Activated CD4-positive, CD25-positive, alpha-beta regulatory T cell treated with anti-CD3 and anti-CD28 coated beads, Interleukin-2, amount 50 U/mL, for 72 hours (primary cell): ENCODE measurements around the gene PICALM.
"Not testable (repeated sequence)": the region's sequence is repeated elsewhere in the genome, so short reads cannot be mapped to it uniquely, and the experiment has no call there.

Experiments used
- DNase-seq: peaks from one replicate; pipeline ENCODE4 v3.0.0; 2021

The PICALM gene

DNA sequence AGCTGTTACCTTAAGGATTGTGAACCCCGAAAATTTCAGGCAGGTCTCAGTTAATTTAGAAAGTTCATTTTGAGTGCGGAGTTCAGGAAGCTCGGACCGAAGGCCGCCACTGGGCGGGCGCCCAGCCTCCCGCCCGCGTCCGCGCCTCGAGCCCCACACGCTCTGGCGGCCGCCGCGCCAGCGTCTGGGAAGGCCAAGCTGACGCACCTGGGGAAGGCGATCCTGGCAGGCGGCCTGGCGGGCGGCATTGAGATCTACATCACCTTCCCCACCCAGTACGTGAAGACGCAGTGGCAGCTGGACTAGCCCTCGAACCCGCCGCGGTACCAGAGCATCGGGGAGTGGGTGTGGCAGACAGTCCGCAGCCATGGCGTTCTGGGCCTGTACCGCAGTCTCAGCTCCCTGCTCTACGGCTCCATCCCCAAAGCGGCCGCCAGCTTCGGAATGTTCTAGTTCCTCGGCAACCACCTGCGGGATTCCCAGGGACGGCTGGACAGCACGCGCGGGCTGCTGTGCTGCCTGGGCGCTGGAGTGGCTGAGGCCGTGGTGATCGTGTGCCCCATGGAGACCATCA, 134.2 kb downstream of the PICALM start:
- no peak for DNase-seq

DNA sequence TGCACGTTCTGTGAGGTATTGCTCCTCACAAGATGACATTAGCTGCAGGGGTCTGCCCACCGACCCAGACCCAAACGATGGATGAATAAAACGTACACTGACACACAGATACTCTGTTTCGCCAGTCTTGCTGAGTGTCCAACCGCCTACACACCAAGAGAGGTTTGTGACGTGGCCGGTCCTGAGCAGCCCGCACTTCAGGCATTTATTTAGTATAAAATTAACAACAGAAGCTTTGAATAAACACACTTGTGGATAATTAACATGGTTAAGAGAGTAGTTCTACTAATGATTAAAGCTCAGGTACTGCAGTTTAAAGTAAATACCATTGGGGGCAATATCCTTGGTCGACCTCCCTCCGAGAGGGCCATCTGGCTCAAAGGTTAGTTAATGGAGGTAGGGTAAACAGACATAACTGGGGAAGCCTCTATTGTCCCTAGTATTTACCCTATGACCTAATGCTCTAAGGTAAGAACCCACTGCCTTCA, 138.0 kb downstream of the PICALM start:
- no peak for DNase-seq

DNA sequence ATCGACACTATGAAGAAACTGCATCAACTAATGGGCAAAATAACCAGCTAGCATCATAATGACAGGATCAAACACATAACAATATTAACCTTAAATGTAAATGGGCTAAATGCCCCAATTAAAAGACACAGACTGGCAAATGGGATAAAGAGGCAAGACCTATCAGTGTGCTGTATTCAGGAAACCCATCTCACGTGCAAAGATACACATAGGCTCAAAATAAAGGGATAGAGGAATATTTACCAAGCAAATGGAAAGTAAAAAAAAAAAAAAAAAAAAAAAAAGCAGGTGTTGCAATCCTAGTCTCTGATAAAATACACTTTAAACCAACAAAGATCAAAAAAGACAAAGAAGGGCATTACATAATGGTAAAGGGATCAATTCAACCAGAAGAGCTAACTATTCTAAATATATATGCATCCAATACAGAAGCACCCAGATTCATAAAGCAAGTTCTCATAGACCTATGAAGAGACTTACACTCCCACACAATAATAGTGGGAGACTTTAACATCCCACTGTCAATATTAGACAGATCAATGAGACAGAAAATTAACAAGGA, 142.2 kb downstream of the PICALM start:
- not testable (repeated sequence) for DNase-seq

- no peak for DNase-seq
Observed at GRCh38 chr11:85923455-85923854, 145.4 kb downstream of the PICALM start.

DNA sequence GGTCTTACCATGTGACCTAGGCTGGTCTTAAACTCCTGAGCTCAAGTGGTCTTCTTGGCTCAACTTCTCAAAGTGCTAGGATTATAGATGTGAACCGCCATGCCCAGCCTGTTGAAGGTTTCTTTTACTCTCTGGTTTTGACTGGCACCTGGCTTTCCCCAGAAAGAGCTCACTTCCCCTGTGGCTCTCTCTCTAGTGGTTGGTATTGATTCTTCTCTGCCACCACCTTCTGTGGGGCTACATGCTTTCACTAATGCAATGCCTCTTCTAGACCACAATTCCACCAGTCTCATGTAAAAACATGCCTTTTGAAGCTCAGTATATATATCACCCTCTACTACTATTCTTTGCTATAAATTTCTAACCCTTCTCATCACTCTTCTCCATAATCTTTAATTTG, 146.5 kb downstream of the PICALM start:
- DNase-seq, result no peak

DNA sequence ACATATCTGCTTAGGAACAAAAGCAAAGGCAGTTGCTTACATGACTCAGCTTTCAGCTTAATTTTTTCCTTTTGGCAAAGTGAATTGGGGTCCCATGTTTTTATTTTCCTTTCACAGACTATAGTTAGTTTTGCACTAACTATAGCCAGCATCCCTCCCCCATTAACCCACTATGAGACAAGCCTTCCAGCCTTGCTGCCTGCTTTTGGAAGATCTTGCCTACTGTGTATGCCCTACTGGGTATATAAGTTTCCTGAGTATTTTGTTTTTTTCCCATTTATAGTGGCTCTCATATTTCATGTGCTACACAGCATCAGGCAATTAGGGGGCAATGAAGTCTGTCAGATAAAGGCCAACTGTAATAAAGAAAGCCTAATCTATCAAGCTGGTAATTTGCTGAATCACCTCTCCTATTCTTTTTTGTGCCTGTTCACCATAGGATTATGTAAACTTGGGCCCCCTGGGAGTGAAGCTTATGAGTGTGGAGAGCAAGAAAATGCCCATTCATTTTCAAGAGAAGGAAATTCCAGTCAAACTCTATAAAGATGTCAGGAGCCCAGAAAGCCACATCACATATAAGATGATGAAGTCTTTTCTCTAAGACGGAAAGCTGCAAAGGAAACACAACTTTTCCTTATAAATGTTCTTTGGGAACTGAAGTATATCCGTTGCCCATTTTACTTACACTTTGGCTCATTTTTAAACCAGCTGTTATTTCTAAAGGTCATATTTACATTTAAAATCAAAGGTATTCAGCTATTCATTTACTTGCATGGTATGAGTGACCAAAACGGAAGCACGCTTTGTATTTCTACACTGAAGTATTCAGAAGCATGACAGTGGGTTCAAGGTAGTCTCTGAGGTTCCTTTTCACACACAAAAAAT, 149.7 kb downstream of the PICALM start:
- no peak for DNase-seq

DNA sequence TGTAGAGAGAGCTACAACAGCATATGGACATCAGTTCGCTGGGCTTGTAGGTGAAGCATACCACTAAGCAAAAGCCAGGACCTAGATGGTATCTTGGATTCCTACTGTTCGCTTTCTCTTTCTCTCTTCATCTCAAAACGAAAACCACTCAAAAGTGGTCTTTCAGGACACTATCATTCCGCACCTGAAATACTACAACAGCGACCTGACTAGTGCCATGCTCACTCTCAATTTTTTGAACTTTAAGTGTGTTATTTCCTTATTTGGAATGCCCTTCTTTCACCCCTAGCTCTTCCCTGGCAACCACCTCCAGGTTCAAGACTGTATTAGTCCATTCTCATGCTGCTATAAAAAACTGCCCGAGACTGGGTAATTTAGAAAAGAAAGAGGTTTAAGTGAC, 154.5 kb downstream of the PICALM start:
- no peak for DNase-seq

- DNase-seq, result no peak
Observed at GRCh38 chr11:85913513-85913912, 155.4 kb downstream of the PICALM start.

GRCh38 chr11:85912414-85912813, 156.5 kb downstream of the PICALM start:
- DNase-seq, result no peak
